ENCODE measurements around the gene ASCC3.

ASCC3 gene

GRCh38 chr6:100880853-100881706 lies at the start of gene ASCC3:
Gene ASCC3 (minus strand): TSS chr6:100881329. CDS start chr6:100867997, 13,332 bp downstream.
- Mint-ChIP-seq H3K4me3 (peak within 1 kb of the TSS; percentile 99 to 100 (median 100)), H3K36me3 (ENCODE audit: low read depth) (no peaks in the 10 kb centered on the region), H3K9me3 (no peaks in the 10 kb centered on the region)

DNA sequence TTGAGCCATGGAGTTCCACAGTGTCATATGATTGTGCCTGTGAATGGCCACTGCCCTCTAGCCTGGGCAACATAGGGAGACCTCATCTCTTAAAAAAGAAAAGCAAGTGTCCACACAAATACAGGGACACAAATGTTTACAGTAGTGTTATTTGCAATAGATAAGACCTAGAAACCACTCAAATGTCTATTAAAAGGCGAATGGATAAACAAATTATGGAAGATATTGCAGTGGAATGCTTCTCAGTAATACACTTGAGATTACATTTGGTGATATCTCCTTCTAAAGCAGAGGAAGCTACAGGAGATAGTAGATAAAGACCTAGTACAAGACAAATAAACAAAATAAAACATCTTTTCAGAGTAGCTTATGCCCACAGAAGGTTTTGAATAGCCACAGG lies 44.6 kb upstream of the ASCC3 start:
- no peaks in the 10 kb centered on the region for H3K9me3 Mint-ChIP-seq
- H3K4me3 Mint-ChIP-seq = no peak overlapping the region

More at GRCh38 chr6:100880853-100881706, at the start of gene ASCC3:
- TF ChIP-seq CTCF (IDR thresholded peaks at IDR 0.05; ENCODE audit: unreplicated experiment in 3 of 3) = no peak
- Mint-ChIP-seq H3K27me3 (ENCODE audit: low read depth) (no peaks in the 10 kb centered on the region), H3K4me1 (peaks cover 18% of the 10 kb centered on the region), H3K27ac (peak within 1 kb of the TSS; percentile 52 to 98 (median 95))

GRCh38 chr6:100924534-100925227 lies 43.6 kb upstream of the ASCC3 start:
- Mint-ChIP-seq H3K27ac (no peak overlapping the region), H3K4me3 (no peak overlapping the region), H3K4me1 (no peaks in the 10 kb centered on the region), H3K27me3 (ENCODE audit: low read depth) (no peaks in the 10 kb centered on the region), H3K36me3 (ENCODE audit: low read depth) (no peaks in the 10 kb centered on the region), H3K9me3 (no peaks in the 10 kb centered on the region)
- TF ChIP-seq CTCF (IDR thresholded peaks at IDR 0.05; ENCODE audit: unreplicated experiment in 3 of 3) = no peak

More for the DNA sequence above, 44.6 kb upstream of the ASCC3 start:
- H3K4me1 Mint-ChIP-seq = no peaks in the 10 kb centered on the region
- no peak for TF ChIP-seq CTCF (IDR thresholded peaks at IDR 0.05; ENCODE audit: unreplicated experiment in 3 of 3)
- H3K36me3 Mint-ChIP-seq (ENCODE audit: low read depth) = no peaks in the 10 kb centered on the region
- no peaks in the 10 kb centered on the region for H3K27me3 Mint-ChIP-seq (ENCODE audit: low read depth)
- no peak overlapping the region for H3K27ac Mint-ChIP-seq

- no peaks in the 10 kb centered on the region for H3K27me3 Mint-ChIP-seq (ENCODE audit: low read depth)
- no peaks in the 10 kb centered on the region for H3K9me3 Mint-ChIP-seq
- no peaks in the 10 kb centered on the region for H3K4me1 Mint-ChIP-seq
- no peak overlapping the region for H3K4me3 Mint-ChIP-seq
- H3K36me3 Mint-ChIP-seq (ENCODE audit: low read depth) = no peaks in the 10 kb centered on the region
- no peak overlapping the region for H3K27ac Mint-ChIP-seq
- TF ChIP-seq CTCF (IDR thresholded peaks at IDR 0.05; ENCODE audit: unreplicated experiment in 3 of 3) = no peak
Observed at GRCh38 chr6:100923481-100924165, 42.5 kb upstream of the ASCC3 start.

DNA sequence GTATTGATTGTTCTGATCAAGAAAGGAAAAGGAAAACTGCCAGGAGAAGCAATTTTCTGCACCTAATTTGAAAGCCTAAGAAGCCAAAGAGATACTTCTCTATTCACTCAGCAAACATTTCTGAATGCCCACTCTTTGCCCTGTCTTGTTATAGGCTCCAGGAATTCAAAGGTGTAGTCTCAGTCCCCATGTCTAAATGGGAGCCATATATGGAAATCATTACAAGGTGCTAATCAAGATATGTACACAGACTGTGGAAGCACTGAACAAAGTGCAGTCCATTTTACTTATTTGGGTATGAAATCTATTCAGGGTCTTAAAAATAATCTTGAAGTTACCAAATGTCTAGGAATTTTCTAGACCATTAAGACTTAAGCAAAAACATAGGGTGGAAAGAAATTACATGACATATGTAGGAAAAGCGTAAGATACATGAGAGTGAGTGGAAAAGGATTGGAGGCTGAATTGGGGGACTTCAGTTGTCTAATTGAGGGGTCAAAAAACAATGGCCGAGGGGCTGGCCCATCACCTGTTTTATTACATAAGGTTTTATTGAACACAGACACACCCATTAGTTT lies 39.0 kb upstream of the ASCC3 start:
- no peak overlapping the region for H3K4me3 Mint-ChIP-seq
- TF ChIP-seq CTCF (IDR thresholded peaks at IDR 0.05; ENCODE audit: unreplicated experiment in 3 of 3) = no peak
- H3K4me1 Mint-ChIP-seq = no peaks in the 10 kb centered on the region
- H3K27ac Mint-ChIP-seq = no peak overlapping the region
- H3K36me3 Mint-ChIP-seq (ENCODE audit: low read depth) = no peaks in the 10 kb centered on the region
- H3K27me3 Mint-ChIP-seq (ENCODE audit: low read depth) = no peaks in the 10 kb centered on the region
- H3K9me3 Mint-ChIP-seq = no peaks in the 10 kb centered on the region
